ENCODE results near the gene KCNE2.

DNA sequence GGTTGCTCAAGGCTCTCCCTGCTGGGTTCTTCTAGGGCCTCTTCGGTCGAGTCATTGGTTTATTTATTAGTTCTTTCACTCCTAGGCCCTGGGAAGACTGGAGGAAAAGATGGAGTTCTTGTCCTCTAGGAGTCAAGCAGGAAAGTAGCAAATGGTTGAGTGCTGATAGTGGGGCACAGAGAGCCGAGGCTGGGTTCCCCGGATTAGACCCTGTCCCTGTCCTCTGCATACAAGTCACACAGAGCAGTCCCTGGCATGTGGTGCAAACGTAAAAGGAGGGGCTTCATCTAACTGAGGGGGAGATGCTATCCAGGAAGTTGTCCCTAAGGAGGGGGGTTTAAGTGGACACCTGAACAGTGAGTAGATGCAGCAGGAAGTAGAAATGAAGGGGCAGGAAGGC, 19.2 kb upstream of the KCNE2 start:
- TF ChIP-seq, protein P1, sequence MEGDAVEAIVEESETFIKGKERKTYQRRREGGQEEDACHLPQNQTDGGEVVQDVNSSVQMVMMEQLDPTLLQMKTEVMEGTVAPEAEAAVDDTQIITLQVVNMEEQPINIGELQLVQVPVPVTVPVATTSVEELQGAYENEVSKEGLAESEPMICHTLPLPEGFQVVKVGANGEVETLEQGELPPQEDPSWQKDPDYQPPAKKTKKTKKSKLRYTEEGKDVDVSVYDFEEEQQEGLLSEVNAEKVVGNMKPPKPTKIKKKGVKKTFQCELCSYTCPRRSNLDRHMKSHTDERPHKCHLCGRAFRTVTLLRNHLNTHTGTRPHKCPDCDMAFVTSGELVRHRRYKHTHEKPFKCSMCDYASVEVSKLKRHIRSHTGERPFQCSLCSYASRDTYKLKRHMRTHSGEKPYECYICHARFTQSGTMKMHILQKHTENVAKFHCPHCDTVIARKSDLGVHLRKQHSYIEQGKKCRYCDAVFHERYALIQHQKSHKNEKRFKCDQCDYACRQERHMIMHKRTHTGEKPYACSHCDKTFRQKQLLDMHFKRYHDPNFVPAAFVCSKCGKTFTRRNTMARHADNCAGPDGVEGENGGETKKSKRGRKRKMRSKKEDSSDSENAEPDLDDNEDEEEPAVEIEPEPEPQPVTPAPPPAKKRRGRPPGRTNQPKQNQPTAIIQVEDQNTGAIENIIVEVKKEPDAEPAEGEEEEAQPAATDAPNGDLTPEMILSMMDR (IDR thresholded peaks at IDR 0.05): no peak
- no peak for TF ChIP-seq EP300 (IDR thresholded peaks at IDR 0.05; ENCODE audit: low read depth)
